ENCODE data around the gene REELD1. TPM values are rescaled to one million over a fixed set of nuclear protein-coding genes. Genes with fewer than 3 reads are reported as not detected.

Gene REELD1
- total RNA-seq, 1 experiment from 2014 or later, result 0.25 TPM

- Histone ChIP-seq H3K27me3 (ENCODE audit: insufficient read depth, low read length) (no peaks in the 10 kb centered on the region), H4K20me1 (ENCODE audit: insufficient read depth) (no peaks in the 10 kb centered on the region), H3K4me3 (replicated peaks in 1 of 2; ENCODE audit: low read depth in 1 of 2, low read length in 2 of 2) (no peak overlapping the region), H3K36me3 (ENCODE audit: control insufficient read depth in 1 of 2, insufficient read depth in 2 of 2, low read length in 2 of 2) (no peaks in the 10 kb centered on the region), H3K9me2 (ENCODE audit: insufficient read depth) (no peaks in the 10 kb centered on the region), H3K79me2 (ENCODE audit: insufficient read depth, low read length) (no peaks in the 10 kb centered on the region), H3K4me1 (ENCODE audit: control insufficient read depth in 1 of 2, insufficient read depth in 2 of 2, low read length in 2 of 2) (no peaks in the 10 kb centered on the region), H3K9me3 (ENCODE audit: control insufficient read depth in 1 of 2, insufficient read depth in 1 of 2, low read depth in 1 of 2, low read length in 2 of 2) (no peaks in the 10 kb centered on the region), H3K9ac (ENCODE audit: low read length) (no peak overlapping the region), H2AFZ (ENCODE audit: low read depth, low read length, poor library complexity, severe bottlenecking) (no peak overlapping the region), H3K27ac (ENCODE audit: low read depth, low read length) (no peak overlapping the region), H3K4me2 (ENCODE audit: low read length) (no peak overlapping the region)
- ChIA-PET RAD21 (ENCODE audit: low non-redundant PET in 1 of 2, low total read pairs in 2 of 2, uncharacterized antibody in 2 of 2, unreplicated experiment in 2 of 2) (no interaction called here), POLR2A (interaction anchor here (1.4 kb wide), 1 partner anchor 9 kb away, joined by 3 read pairs; no protein-coding TSS in a partner anchor), CTCF (no interaction called here)
- DNase-seq (ENCODE audit: low read depth, low spot score) (no peak), ATAC-seq (0 out of 2 replicates have a peak, but pooled peaks have one; percentile 38)
- no peak for TF ChIP-seq SP1 (IDR thresholded peaks at IDR 0.05; ENCODE audit: low read depth)
- TF ChIP-seq EZH2 (IDR thresholded peaks at IDR 0.05), result no peak
- no peak for TF ChIP-seq ZNF274 (IDR thresholded peaks at IDR 0.05; ENCODE audit: low read depth, low read length)
- no peak for TF ChIP-seq REST (IDR thresholded peaks at IDR 0.05; ENCODE audit: low read depth)
- no peak for TF ChIP-seq ZFX (IDR thresholded peaks at IDR 0.05)
- TF ChIP-seq RAD21 (IDR thresholded peaks at IDR 0.05; ENCODE audit: low read depth), result no peak
- no peak for TF ChIP-seq ELF1 (IDR thresholded peaks at IDR 0.05; ENCODE audit: borderline replicate concordance, low read depth)
- no peak for TF ChIP-seq EGR1 (IDR thresholded peaks at IDR 0.05; ENCODE audit: low read depth)
- TF ChIP-seq YY1 (IDR thresholded peaks at IDR 0.05; ENCODE audit: extremely low read depth, insufficient replicate concordance, low read depth, low read length), result no peak
- no peak for TF ChIP-seq JUND (IDR thresholded peaks at IDR 0.05)
- no peak for TF ChIP-seq SIN3A (IDR thresholded peaks at IDR 0.05; ENCODE audit: low read depth)
- TF ChIP-seq POLR2A (IDR thresholded peaks at IDR 0.05; ENCODE audit: borderline replicate concordance, extremely low read depth, insufficient read depth, insufficient read length), result no peak
- intact Hi-C loops (cut with micrococcal nuclease), result no loop called here
- no TSS peak for BruUV-seq (replicated peaks)
These were observed 11.7 kb upstream of the REELD1 start for GRCh38 chr4:146202665-146203064.

Data from HCT116 (cell line).